ENCODE data around the gene PLCG2. TPM values are rescaled to one million over a fixed set of nuclear protein-coding genes. Genes with fewer than 3 reads are reported as not detected.

Gene PLCG2
- total RNA-seq, 1 experiment from 2014 or later = 6.0 TPM

- Histone ChIP-seq H3K23ac (ENCODE audit: insufficient read length, low read depth, low read length) (no peak overlapping the region), H3K4me2 (ENCODE audit: insufficient read depth, insufficient read length, low read length) (no peak overlapping the region), H3K4ac (ENCODE audit: low read depth, low read length) (no peak overlapping the region), H3K4me1 (ENCODE audit: insufficient read depth, low read length) (peaks cover 6% of the 10 kb centered on the region; the same call in 1 of the 2 replicates), H3K27me3 (ENCODE audit: insufficient read depth, low read length) (no peaks in the 10 kb centered on the region), H2BK20ac (ENCODE audit: low read depth, low read length, poor library complexity, severe bottlenecking) (no peak overlapping the region), H2BK120ac (ENCODE audit: low read depth, low read length, poor library complexity, severe bottlenecking) (no peak overlapping the region), H4K8ac (replicated peaks; ENCODE audit: insufficient read length, low read depth, low read length) (no peak overlapping the region), H2BK15ac (ENCODE audit: low read depth, low read length) (no peak overlapping the region), H3K23me2 (ENCODE audit: insufficient read length, low read depth, low read length, poor library complexity, severe bottlenecking) (no peaks in the 10 kb centered on the region), H4K5ac (ENCODE audit: insufficient read length, low read depth, low read length) (no peak overlapping the region), H4K91ac (ENCODE audit: insufficient read length, low read depth, low read length) (no peak overlapping the region), H3K9ac (ENCODE audit: extremely low read depth, insufficient read length, low read length) (no peak overlapping the region), H3K27ac (ENCODE audit: insufficient read length, low read depth, low read length) (no peak overlapping the region), H2BK5ac (ENCODE audit: insufficient read length, low read length) (no peak overlapping the region), H2AFZ (ENCODE audit: low read length) (no peak overlapping the region), H2AK5ac (ENCODE audit: insufficient read length, low read length) (no peak overlapping the region), H3K9me3 (ENCODE audit: control insufficient read depth, low read depth, low read length) (no peaks in the 10 kb centered on the region), H2BK12ac (ENCODE audit: insufficient read length, low read depth, low read length) (no peak overlapping the region), H3T11ph (ENCODE audit: low read length) (no peak overlapping the region), H3K18ac (ENCODE audit: insufficient read length, low read depth, low read length) (no peak overlapping the region), H3K79me2 (ENCODE audit: insufficient read depth, low read length) (no peaks in the 10 kb centered on the region), H4K20me1 (ENCODE audit: control insufficient read depth, insufficient read depth, insufficient read length) (no peaks in the 10 kb centered on the region), H3K56ac (ENCODE audit: insufficient read length, low read depth, low read length) (no peak overlapping the region), H3K79me1 (ENCODE audit: insufficient read depth, low read depth, low read length, poor library complexity, severe bottlenecking) (no peaks in the 10 kb centered on the region), H3K14ac (ENCODE audit: insufficient read depth, low read length) (no peak overlapping the region)
- TF ChIP-seq CTCF (conservative IDR thresholded peaks at IDR 0.05) = no peak
- Mint-ChIP-seq H3K4me3 (no peak overlapping the region), H3K4me1 (peaks cover 31 to 32% of the 10 kb centered on the region in 2 experiments), H3K36me3 (ENCODE audit: insufficient read depth in 1 of 3, low read depth in 3 of 3) (peaks cover 0 to 4% (median 2%) of the 10 kb centered on the region in 3 experiments; a peak in 4 of 7 replicates), H3K27me3 (ENCODE audit: low read depth) (peaks cover 7% of the 10 kb centered on the region), H3K9me3 (no peaks in the 10 kb centered on the region), H3K27ac (no peak overlapping the region)
- no CpG with 5 or more reads among the region's 18 CpGs for WGBS (ENCODE audit: extremely low coverage, insufficient read length, low lambda C conversion rate)
- no peak for DNase-seq
Measured at GRCh38 chr16:81860287-81861266, 81.5 kb downstream of the PLCG2 start.
